Gastroesophageal sphincter (tissue), 4 donors: ENCODE data around the gene CES3. TPM values are rescaled to one million over a fixed set of nuclear protein-coding genes. Genes with fewer than 3 reads are reported as not detected.

Experiments
- ATAC-seq: fragments of 150-250 bp; one replicate; pipeline ENCODE4 v1.9.1; 2016; ENCODE audit warnings: mild to moderate bottlenecking, moderate library complexity
- H3K27ac ChIP-seq, 4 donors: fragments of 200-600 bp; sonication (generic) in 3 of 4; 1 replicate in 3 of 4; 2 replicates in 1 of 4; pipeline ENCODE4 v1.5.1; 2016 to 2019
- H3K27me3 ChIP-seq: fragments of 200-600 bp; sonication (generic); one replicate; pipeline ENCODE4 v1.5.1; 2019
- H3K36me3 ChIP-seq, 2 donors: fragments of 200-600 bp; sonication (generic); one replicate each; pipeline ENCODE4 v1.5.1; 2019; ENCODE audit warnings: control low read depth in 1 of 2
- H3K4me1 ChIP-seq, 3 donors: fragments of 200-600 bp; sonication (generic); 1 replicate in 2 of 3; 2 replicates in 1 of 3; pipeline ENCODE4 v1.5.1; 2016 to 2019; ENCODE audit warnings: control low read depth in 2 of 3
- H3K4me3 ChIP-seq, 2 donors: fragments of 200-600 bp; sonication (generic); one replicate each; pipeline ENCODE4 v1.5.1; 2019; ENCODE audit warnings: mild to moderate bottlenecking in 1 of 2, moderate library complexity in 1 of 2
- H3K9me3 ChIP-seq, 3 donors: fragments of 200-600 bp; sonication (generic); one replicate each; pipeline ENCODE4 v1.5.1; 2017 to 2019; ENCODE audit warnings: control low read depth in 2 of 3
- CTCF ChIP-seq, 4 experiments: fragments of 200-600 bp in 2 of 4; fragments of 450-650 bp in 2 of 4; sonication (generic) in 1 of 4; IDR thresholded peaks; one replicate each; pipeline ENCODE4 v1.5.1; 2017 to 2019; ENCODE audit warnings: antibody characterized with exemption in 4 of 4, mild to moderate bottlenecking in 2 of 4, moderate library complexity in 2 of 4
- EP300 ChIP-seq: sonication (generic); formaldehyde crosslinking; IDR thresholded peaks from one replicate; pipeline ENCODE4 v1.6.1; 2017; ENCODE audit warnings: antibody characterized with exemption, mild to moderate bottlenecking
- POLR2A ChIP-seq, 2 donors: fragments of 450-650 bp; IDR thresholded peaks; one replicate each; pipeline ENCODE4 v1.6.1; 2017; ENCODE audit warnings: antibody characterized with exemption in 2 of 2, mild to moderate bottlenecking in 2 of 2, moderate library complexity in 1 of 2
- POLR2AphosphoS5 ChIP-seq: sonication (generic); formaldehyde crosslinking; IDR thresholded peaks from one replicate; pipeline ENCODE4 v1.6.1; 2017; ENCODE audit warnings: antibody characterized with exemption
- WGBS, 2 donors: methylation state at CpG; one replicate each; pipeline ENCODE4 v1.1.5; 2018; ENCODE audit warnings: low coverage in 1 of 2; 5-methylcytosine and 5-hydroxymethylcytosine counted together
- total RNA-seq, 4 donors: library from RNA; depleted of rRNA; stranded (reverse); fragments of >200 nt; gene quantifications; one replicate each; pipeline ENCODE4 v1.1.0, GENCODE V29; 2016

Gene CES3
- total RNA-seq, 4 donors from 2014 or later = 0.13 to 0.49 (median 0.39) TPM; not detected in 1

GRCh38 chr16:66915041-66915440 is 46.0 kb upstream of the CES3 start:
- WGBS, 2 donors = 47 to 100% methylated on average over 1 to 3 of the region's 7 CpGs

GRCh38 chr16:66916518-66916917 is 44.5 kb upstream of the CES3 start:
- Histone ChIP-seq H3K4me1 (peaks cover 2 to 30% (median 3%) of the 10 kb centered on the region in 3 donors), H3K36me3 (peaks cover 0 to 3% of the 10 kb centered on the region in 2 donors), H3K4me3 (no peak overlapping the region), H3K27ac (no peak overlapping the region), H3K27me3 (no peaks in the 10 kb centered on the region), H3K9me3 (no peaks in the 10 kb centered on the region)
- no peak for TF ChIP-seq POLR2AphosphoS5
- WGBS, 2 donors = 84 to 95% methylated on average over 4 of the region's 6 CpGs
- no peak for ATAC-seq

More at GRCh38 chr16:66915041-66915440, 46.0 kb upstream of the CES3 start:
- ATAC-seq = no peak
- H3K27me3 ChIP-seq = no peaks in the 10 kb centered on the region
- no peak overlapping the region for H3K4me3 ChIP-seq
- no peaks in the 10 kb centered on the region for H3K9me3 ChIP-seq
- peaks cover 0 to 15% (median 0%) of the 10 kb centered on the region in 3 donors for H3K4me1 ChIP-seq
- no peaks in the 10 kb centered on the region for H3K36me3 ChIP-seq
- no peak for TF ChIP-seq CTCF (IDR thresholded peaks at IDR 0.05)
- no peak for TF ChIP-seq POLR2AphosphoS5
- no peak for TF ChIP-seq POLR2A (IDR thresholded peaks at IDR 0.05)
- no peak for TF ChIP-seq EP300
- H3K27ac ChIP-seq = no peak overlapping the region

GRCh38 chr16:66917741-66918140 is 43.3 kb upstream of the CES3 start:
- WGBS, 2 donors = 57% methylated on average over 1 of the region's 9 CpGs; no CpG with 5 or more reads in 1 of the 2 donors
- TF ChIP-seq POLR2AphosphoS5 (no peak), POLR2A (IDR thresholded peaks at IDR 0.05) (no peak), EP300 (no peak), CTCF (IDR thresholded peaks at IDR 0.05) (no peak)
- Histone ChIP-seq H3K9me3 (no peaks in the 10 kb centered on the region), H3K4me1 (peaks cover 2 to 42% (median 8%) of the 10 kb centered on the region in 3 donors), H3K36me3 (peaks cover 0 to 8% of the 10 kb centered on the region in 2 donors), H3K27ac (no peak overlapping the region), H3K4me3 (no peak overlapping the region), H3K27me3 (no peaks in the 10 kb centered on the region)
- ATAC-seq = no peak

GRCh38 chr16:66918355-66918754 is 42.7 kb upstream of the CES3 start:
- Histone ChIP-seq H3K4me3 (no peak overlapping the region), H3K36me3 (peaks cover 0 to 8% of the 10 kb centered on the region in 2 donors), H3K27ac (no peak overlapping the region), H3K27me3 (peaks cover 3% of the 10 kb centered on the region), H3K4me1 (peaks cover 2 to 49% (median 13%) of the 10 kb centered on the region in 3 donors), H3K9me3 (no peaks in the 10 kb centered on the region)
- no CpG with 5 or more reads among the region's 6 CpGs for WGBS, 2 donors
- TF ChIP-seq CTCF (IDR thresholded peaks at IDR 0.05) (no peak), POLR2AphosphoS5 (no peak), POLR2A (IDR thresholded peaks at IDR 0.05) (no peak), EP300 (no peak)
- no peak for ATAC-seq

GRCh38 chr16:66918803-66919568 is 42.1 kb upstream of the CES3 start, which contains the start of gene CDH16:
TSS of gene CDH16 (minus strand) at chr16:66918885. CDS start at chr16:66918065, 820 bp downstream.
- 80% methylated on average over 1 of the region's 7 CpGs; no CpG with 5 or more reads in 1 of the 2 donors for WGBS, 2 donors

More at GRCh38 chr16:66918803-66919568, 42.1 kb upstream of the CES3 start, which contains the start of gene CDH16:
- peaks cover 3% of the 10 kb centered on the region for H3K27me3 ChIP-seq
- peaks cover 0 to 8% of the 10 kb centered on the region in 2 donors for H3K36me3 ChIP-seq
- TF ChIP-seq CTCF (IDR thresholded peaks at IDR 0.05) (no peak), POLR2A (IDR thresholded peaks at IDR 0.05) (no peak), EP300 (no peak)
- peaks cover 2 to 55% (median 19%) of the 10 kb centered on the region in 3 donors for H3K4me1 ChIP-seq
- peak within 1 kb of the TSS in 3 of 4 donors; percentile 81 to 92 (median 87) for H3K27ac ChIP-seq
- no peaks in the 10 kb centered on the region for H3K9me3 ChIP-seq
- no peak within 1 kb of the TSS for H3K4me3 ChIP-seq
- ATAC-seq = no peak
